ENCODE results near the gene ARHGAP10. TPM values are rescaled to one million over a fixed set of nuclear protein-coding genes. Genes with fewer than 3 reads are reported as not detected.

The ARHGAP10 gene
- total and polyA plus RNA-seq, 10 of the 15 experiments (the other 5 are each of a cell fraction or from before 2014, with no cell fraction given) = 1.3 to 25.8 (median 17.2) TPM

DNA sequence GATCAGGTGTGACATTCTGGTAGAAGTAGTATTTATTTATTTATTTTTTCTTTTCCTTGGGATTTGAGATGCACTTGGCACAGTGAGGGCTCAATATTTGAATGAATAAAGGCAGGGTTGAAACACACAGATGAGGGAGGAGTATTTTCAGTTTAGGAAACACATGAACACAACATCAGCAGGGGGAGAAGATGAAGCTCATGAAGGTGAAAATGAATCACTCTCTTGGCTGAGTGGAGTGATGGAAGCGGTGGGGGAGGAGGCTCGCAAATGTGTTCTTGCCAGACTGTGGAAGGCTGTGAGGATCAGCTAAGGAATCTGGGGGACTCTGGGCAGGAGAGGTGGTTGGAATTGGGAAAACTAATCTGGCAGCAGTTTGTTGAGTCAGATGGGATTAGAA, 55.3 kb downstream of the ARHGAP10 start:
- Histone ChIP-seq H3K9ac (ENCODE audit: control insufficient read depth, insufficient read depth, low read length) (no peak overlapping the region), H4K20me1 (ENCODE audit: control insufficient read depth, insufficient read depth) (no peaks in the 10 kb centered on the region), H3K4me3 (no peak overlapping the region), H3K4me2 (ENCODE audit: control insufficient read depth, insufficient read depth) (no peak overlapping the region), H3K79me2 (ENCODE audit: control insufficient read depth, insufficient read depth, low read length) (peaks cover 64% of the 10 kb centered on the region), H3K27me3 (replicated peaks in 1 of 2; ENCODE audit: control insufficient read depth in 2 of 2, insufficient read depth in 2 of 2, low read length in 1 of 2) (no peaks in the 10 kb centered on the region), H3K4me1 (ENCODE audit: control insufficient read depth, insufficient read depth, low read length) (peaks cover 45% of the 10 kb centered on the region), H3K27ac (ENCODE audit: control insufficient read depth, insufficient read depth) (peak overlapping the region; percentile 3; the same call in 1 of the 2 replicates), H2AFZ (ENCODE audit: control insufficient read depth, low read depth, low read length) (no peak overlapping the region), H3K9me3 (replicated peaks; ENCODE audit: control insufficient read depth, insufficient read depth, low read length) (no peaks in the 10 kb centered on the region), H3K36me3 (ENCODE audit: control insufficient read depth in 2 of 2, insufficient read depth in 2 of 2, low read length in 1 of 2) (no peaks in the 10 kb centered on the region; a peak in 1 of 4 replicates)
- in situ Hi-C loops (cut with MboI) = no loop called here
- SMC1A ChIA-PET (ENCODE audit: uncharacterized antibody, unreplicated experiment) = interaction anchor here (0.6 to 3.6 kb wide), 13 partner anchors 8 to 79 kb away, joined by 3 to 48 read pairs (median 7); no protein-coding TSS in a partner anchor
- WGBS (ENCODE audit: insufficient coverage, insufficient replicate concordance, low lambda C conversion rate, missing lambda C conversion rate) = 93% methylated on average over 2 of the region's 2 CpGs
- FAIRE-seq (no peak), ATAC-seq (no peak), DNase-seq (ENCODE audit: low read depth, low spot score) (no peak)
- RAD21 ChIA-PET (ENCODE audit: unreplicated experiment) = interaction anchor here (1.6 to 3.5 kb wide), 6 partner anchors 8 to 79 kb away, joined by 3 to 37 read pairs (median 13); partner anchors contain the start of gene ARHGAP10
- CTCF ChIA-PET = interaction anchor here (0.5 to 5.6 kb wide), 5 partner anchors 8 to 77 kb away, joined by 3 to 81 read pairs (median 4); no protein-coding TSS in a partner anchor
- intact Hi-C loops (cut with micrococcal nuclease; ENCODE audit: unreplicated experiment) = loop anchor here (5.0 kb wide), 1 partner anchor 50 kb away; no protein-coding TSS in a partner anchor
- POLR2A ChIA-PET = interaction anchor here (1.7 to 2.6 kb wide), 2 partner anchors 8 to 12 kb away, joined by 4 to 10 read pairs; no protein-coding TSS in a partner anchor
- TF ChIP-seq SP1 (IDR thresholded peaks at IDR 0.05; ENCODE audit: low read depth, low read length) (no peak), GABPA (IDR thresholded peaks at IDR 0.05; ENCODE audit: low read depth) (no peak), JUND (IDR thresholded peaks at IDR 0.05; ENCODE audit: low read depth, low read length) (no peak), CHD1 (IDR thresholded peaks at IDR 0.05; ENCODE audit: low read depth, low read length) (no peak), LARP7 (IDR thresholded peaks at IDR 0.05) (no peak), TBL1XR1 (IDR thresholded peaks at IDR 0.05; ENCODE audit: low read depth, low read length) (no peak)
- TF ChIP-seq, protein P1, sequence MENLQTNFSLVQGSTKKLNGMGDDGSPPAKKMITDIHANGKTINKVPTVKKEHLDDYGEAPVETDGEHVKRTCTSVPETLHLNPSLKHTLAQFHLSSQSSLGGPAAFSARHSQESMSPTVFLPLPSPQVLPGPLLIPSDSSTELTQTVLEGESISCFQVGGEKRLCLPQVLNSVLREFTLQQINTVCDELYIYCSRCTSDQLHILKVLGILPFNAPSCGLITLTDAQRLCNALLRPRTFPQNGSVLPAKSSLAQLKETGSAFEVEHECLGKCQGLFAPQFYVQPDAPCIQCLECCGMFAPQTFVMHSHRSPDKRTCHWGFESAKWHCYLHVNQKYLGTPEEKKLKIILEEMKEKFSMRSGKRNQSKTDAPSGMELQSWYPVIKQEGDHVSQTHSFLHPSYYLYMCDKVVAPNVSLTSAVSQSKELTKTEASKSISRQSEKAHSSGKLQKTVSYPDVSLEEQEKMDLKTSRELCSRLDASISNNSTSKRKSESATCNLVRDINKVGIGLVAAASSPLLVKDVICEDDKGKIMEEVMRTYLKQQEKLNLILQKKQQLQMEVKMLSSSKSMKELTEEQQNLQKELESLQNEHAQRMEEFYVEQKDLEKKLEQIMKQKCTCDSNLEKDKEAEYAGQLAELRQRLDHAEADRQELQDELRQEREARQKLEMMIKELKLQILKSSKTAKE (IDR thresholded peaks at IDR 0.05; ENCODE audit: low read depth, poor library complexity, severe bottlenecking) = no peak
- TF ChIP-seq, protein P2, sequence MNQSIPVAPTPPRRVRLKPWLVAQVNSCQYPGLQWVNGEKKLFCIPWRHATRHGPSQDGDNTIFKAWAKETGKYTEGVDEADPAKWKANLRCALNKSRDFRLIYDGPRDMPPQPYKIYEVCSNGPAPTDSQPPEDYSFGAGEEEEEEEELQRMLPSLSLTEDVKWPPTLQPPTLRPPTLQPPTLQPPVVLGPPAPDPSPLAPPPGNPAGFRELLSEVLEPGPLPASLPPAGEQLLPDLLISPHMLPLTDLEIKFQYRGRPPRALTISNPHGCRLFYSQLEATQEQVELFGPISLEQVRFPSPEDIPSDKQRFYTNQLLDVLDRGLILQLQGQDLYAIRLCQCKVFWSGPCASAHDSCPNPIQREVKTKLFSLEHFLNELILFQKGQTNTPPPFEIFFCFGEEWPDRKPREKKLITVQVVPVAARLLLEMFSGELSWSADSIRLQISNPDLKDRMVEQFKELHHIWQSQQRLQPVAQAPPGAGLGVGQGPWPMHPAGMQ (IDR thresholded peaks at IDR 0.05; ENCODE audit: borderline replicate concordance) = no peak
- BruUV-seq (replicated peaks) = no TSS peak

Data from GM12878 (cell line).